OCI-LY7 (cell line): ENCODE results near the gene GATAD2A.

Experiments
- CTCF ChIP-seq: fragments of 200-600 bp; sonication (generic); conservative IDR thresholded peaks from 2 replicates; pipeline ENCODE4 v1.5.1; 2014; ENCODE audit warnings: mild to moderate bottlenecking, antibody characterized with exemption, low read length, moderate library complexity, mixed read lengths
- EZH2phosphoT487 ChIP-seq: fragments of 200-600 bp; sonication (generic); IDR thresholded peaks from 2 replicates; pipeline ENCODE4 v1.6.1; 2018; ENCODE audit warnings: low read depth, borderline replicate concordance, mild to moderate bottlenecking, mixed run types, antibody characterized with exemption, low read length, moderate library complexity, mixed read lengths

GRCh38 chr19:19432732-19433131 lies 27.3 kb downstream of the GATAD2A start:
- TF ChIP-seq CTCF (no peak), EZH2phosphoT487 (no peak)
